Right lobe of liver (tissue), 6 donors: Measurements from ENCODE around the gene TF. TPM values are rescaled to one million over a fixed set of nuclear protein-coding genes. Genes with fewer than 3 reads are reported as not detected.
A peak's percentile ranks its signal among the peaks of the same experiment; 100 is the strongest.

Source experiments
- ATAC-seq, 4 donors: fragments of 200-7000 bp; cut with Tn5 transposase; one replicate each; pipeline ENCODE4 v1.9.1; 2020; ENCODE audit warnings: mild to moderate bottlenecking in 4 of 4, moderate library complexity in 4 of 4
- DNase-seq, 3 donors: peaks; one replicate each; pipeline ENCODE4 v3.0.0-alpha.2; 2020
- H3K27ac ChIP-seq, 3 donors: fragments of 200-600 bp; one replicate each; pipeline ENCODE4 v1.8.0; 2022
- H3K27me3 ChIP-seq, 2 donors: fragments of 200-600 bp; one replicate each; pipeline ENCODE4 v1.8.0; 2022
- H3K36me3 ChIP-seq, 4 donors: fragments of 200-600 bp; sonication (generic) in 1 of 4; one replicate each; pipeline versions ENCODE4 v1.5.1 to v1.8.0; 2017 to 2022; ENCODE audit warnings: control low read depth in 1 of 4
- H3K4me1 ChIP-seq, 4 donors: fragments of 200-600 bp; sonication (generic) in 1 of 4; one replicate each; pipeline versions ENCODE4 v1.5.1 to v1.8.0; 2017 to 2022; ENCODE audit warnings: control low read depth in 1 of 4
- H3K4me3 ChIP-seq, 3 donors: fragments of 200-600 bp; one replicate each; pipeline ENCODE4 v1.8.0; 2022
- H3K9me3 ChIP-seq, 4 donors: fragments of 200-600 bp; sonication (generic) in 1 of 4; one replicate each; pipeline versions ENCODE4 v1.5.1 to v1.8.0; 2017 to 2022; ENCODE audit warnings: control low read depth in 1 of 4
- CTCF ChIP-seq, 4 donors: fragments of 200-600 bp in 3 of 4; fragments of 450-650 bp in 1 of 4; IDR thresholded peaks; one replicate each; pipeline versions ENCODE4 v1.5.1 to v1.8.0; 2016 to 2022; ENCODE audit warnings: antibody characterized with exemption in 4 of 4, mild to moderate bottlenecking in 2 of 4
- POLR2A ChIP-seq: fragments of 450-650 bp; IDR thresholded peaks from one replicate; pipeline ENCODE4 v1.6.1; 2017; ENCODE audit warnings: antibody characterized with exemption, mild to moderate bottlenecking
- WGBS: methylation state at CpG from one replicate; pipeline ENCODE4 v1.1.6; 2018; ENCODE audit warnings: low coverage, low lambda C conversion rate; ENCODE audit not compliant: insufficient coverage; ENCODE audit errors: missing lambda C conversion rate; 5-methylcytosine and 5-hydroxymethylcytosine counted together
- intact Hi-C, 2 donors: fragments of 100-400 bp; cut with DNase I; formaldehyde crosslinking; loops; one replicate each; pipeline versions ENCODE4 v1.11.2 to v1.14.1; 2022
- total RNA-seq, 6 experiments: library from RNA; depleted of rRNA in 2 of 6; stranded (reverse); fragments of >200 nt in 2 of 6; fragmentation: NEBNext Ultra II Directional in 3 of 6; extraction: Animal tissue kit (Norgen Biotek cat#: 25700) in 3 of 6; gene quantifications; one replicate each; pipeline versions ENCODE4 v1.1.0 to v1.2.4, GENCODE V29; 2016 to 2023
- donor health status: DM: no; HTN: yes; CAD: no.
- donor health status: DM: no; HTN: no; CAD: no.
- donor health status: DM: no; HTN: no; CAD: no.
- donor health status: DM: no; HTN: yes; CAD: no.
- donor health status: DM: no; HTN: yes; CAD: no.

Gene TF
- total RNA-seq, 6 experiments from 2014 or later, result 2,871 to 25,349 (median 17,684) TPM

DNA sequence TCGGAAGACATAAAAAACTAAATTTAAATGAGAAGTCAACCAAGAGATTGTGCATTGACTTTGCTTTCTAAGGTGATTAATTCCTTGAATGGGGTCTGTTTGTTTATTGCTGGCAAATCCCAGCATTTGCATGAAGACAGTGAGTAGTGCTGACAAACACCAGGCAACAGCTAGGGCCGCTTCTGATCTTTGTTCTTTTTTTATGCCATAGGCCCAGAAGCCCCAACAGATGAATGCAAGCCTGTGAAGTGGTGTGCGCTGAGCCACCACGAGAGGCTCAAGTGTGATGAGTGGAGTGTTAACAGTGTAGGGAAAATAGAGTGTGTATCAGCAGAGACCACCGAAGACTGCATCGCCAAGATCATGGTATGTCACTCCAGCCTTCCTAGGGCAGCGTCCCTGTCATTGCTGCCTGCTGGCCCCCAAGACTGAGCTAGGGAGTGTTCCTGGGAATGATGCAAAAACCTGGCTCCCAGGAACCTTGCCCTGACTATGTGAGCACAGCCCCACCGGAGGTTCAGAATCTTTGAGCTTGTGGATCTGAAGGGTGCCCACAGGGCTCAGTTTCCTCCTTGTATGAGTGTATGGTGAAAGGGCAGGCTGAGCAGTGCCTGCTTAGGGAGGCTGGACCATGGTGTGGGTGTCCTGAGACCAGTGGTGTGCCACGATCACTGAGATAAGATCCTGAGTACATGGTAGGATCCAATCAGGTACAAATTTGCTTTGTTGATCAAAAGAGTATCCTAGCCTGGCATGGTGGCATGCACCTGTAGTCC is 13.0 kb downstream of the TF start:
- DNase-seq, result no peak
- no peaks in the 10 kb centered on the region for H3K27me3 ChIP-seq
- 50% methylated on average over 4 of the region's 9 CpGs for WGBS
- H3K36me3 ChIP-seq, result peaks cover 0 to 100% (median 45%) of the 10 kb centered on the region in 4 donors
- H3K4me1 ChIP-seq, result peaks cover 0 to 2% (median 0%) of the 10 kb centered on the region in 4 donors
- ATAC-seq, result peak in 2 of 4 donors; percentile 1 to 4
- H3K4me3 ChIP-seq, result no peak overlapping the region
- H3K9me3 ChIP-seq, result no peaks in the 10 kb centered on the region
- intact Hi-C loops, result no loop called here
- H3K27ac ChIP-seq, result no peak overlapping the region
- TF ChIP-seq POLR2A, result no peak
- TF ChIP-seq CTCF (IDR thresholded peaks at IDR 0.05), result no peak

DNA sequence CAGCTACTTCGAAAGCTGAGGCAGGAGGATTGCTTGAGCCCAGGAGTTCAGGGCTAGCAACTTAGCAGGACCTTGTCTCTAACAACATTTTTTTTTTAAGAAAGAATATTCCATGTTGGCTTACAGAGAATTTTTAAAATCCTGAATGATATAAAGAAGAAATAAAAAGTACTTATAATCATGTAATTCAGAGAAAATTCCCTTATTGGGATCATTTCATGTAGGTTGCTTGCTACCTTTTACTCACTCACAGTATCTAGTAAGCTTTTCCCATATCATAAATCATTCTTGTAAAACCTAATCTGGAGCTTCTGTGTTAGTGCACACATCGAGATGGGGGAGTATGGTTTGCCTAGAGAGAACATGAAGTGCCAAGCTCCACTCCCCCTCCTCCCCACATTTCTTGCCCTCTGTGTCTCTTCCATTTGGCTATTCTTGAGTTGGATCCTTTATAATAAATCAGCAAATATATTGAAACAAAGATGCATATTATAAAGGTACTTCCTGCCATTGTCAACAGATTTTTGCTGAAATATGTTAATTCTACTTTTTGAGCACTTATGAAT is 13.6 kb downstream of the TF start:
- intact Hi-C loops, result no loop called here
- TF ChIP-seq POLR2A (no peak), CTCF (IDR thresholded peaks at IDR 0.05) (no peak)
- ATAC-seq (no peak), DNase-seq (no peak)
- WGBS, result 44% methylated on average over 2 of the region's 2 CpGs
- Histone ChIP-seq H3K9me3 (no peaks in the 10 kb centered on the region), H3K4me3 (no peak overlapping the region), H3K27ac (no peak overlapping the region), H3K27me3 (no peaks in the 10 kb centered on the region), H3K4me1 (peaks cover 0 to 9% (median 0%) of the 10 kb centered on the region in 4 donors), H3K36me3 (peaks cover 0 to 100% (median 45%) of the 10 kb centered on the region in 4 donors)

GRCh38 chr3:133760916-133761315 is 14.7 kb downstream of the TF start:
- WGBS, result 44% methylated on average over 2 of the region's 2 CpGs
- TF ChIP-seq POLR2A (no peak), CTCF (IDR thresholded peaks at IDR 0.05) (no peak)

GRCh38 chr3:133761605-133762484 is 15.7 kb downstream of the TF start:
- Histone ChIP-seq H3K9me3 (no peaks in the 10 kb centered on the region), H3K4me3 (no peak overlapping the region), H3K27ac (peak overlapping the region in 1 of 3 donors; percentile 10), H3K36me3 (peaks cover 0 to 100% (median 44%) of the 10 kb centered on the region in 4 donors), H3K27me3 (no peaks in the 10 kb centered on the region), H3K4me1 (peaks cover 0 to 15% (median 0%) of the 10 kb centered on the region in 4 donors)
- DNase-seq (no peak), ATAC-seq (peak in 2 of 4 donors; percentile 6 to 11)
- intact Hi-C loops, result no loop called here
- TF ChIP-seq POLR2A (no peak), CTCF (IDR thresholded peaks at IDR 0.05) (no peak)
- WGBS, result 49% methylated on average over 6 of the region's 6 CpGs

More at GRCh38 chr3:133760916-133761315, 14.7 kb downstream of the TF start:
- peaks cover 0 to 14% (median 0%) of the 10 kb centered on the region in 4 donors for H3K4me1 ChIP-seq
- no peak overlapping the region for H3K4me3 ChIP-seq
- ATAC-seq (peak in 2 of 4 donors; percentile 1 to 14), DNase-seq (no peak)
- H3K27ac ChIP-seq, result no peak overlapping the region
- H3K27me3 ChIP-seq, result no peaks in the 10 kb centered on the region
- intact Hi-C loops, result no loop called here
- no peaks in the 10 kb centered on the region for H3K9me3 ChIP-seq
- H3K36me3 ChIP-seq, result peaks cover 0 to 100% (median 44%) of the 10 kb centered on the region in 4 donors
